CD14-positive monocyte (primary cell): ENCODE measurements around the gene BLM. TPM values are rescaled to one million over a fixed set of nuclear protein-coding genes. Genes with fewer than 3 reads are reported as not detected.

Experiments
- DNase-seq, 3 donors: peaks; one replicate each; pipeline ENCODE4 v3.0.0-alpha.2; 2011 to 2022
- H2AFZ ChIP-seq: 2 replicates; pipeline ENCODE4 v1.6.0; 2012; ENCODE audit warnings: mild to moderate bottlenecking, low read depth, low read length, inconsistent platforms; ENCODE audit not compliant: insufficient read depth, poor library complexity, severe bottlenecking
- H3K27ac ChIP-seq, 2 donors: 1 replicate in 1 of 2; 2 replicates in 1 of 2; pipeline ENCODE4 v1.5.1; 2012 to 2013; ENCODE audit warnings: low read length in 2 of 2, control low read depth in 1 of 2, inconsistent platforms in 1 of 2, low read depth in 1 of 2, mild to moderate bottlenecking in 1 of 2
- H3K27me3 ChIP-seq, 2 donors: one replicate each; pipeline versions ENCODE4 v1.6.0 to v1.6.1; 2011 to 2013; ENCODE audit warnings: low read length in 2 of 2; ENCODE audit not compliant: control insufficient read depth in 2 of 2, insufficient read depth in 2 of 2
- H3K36me3 ChIP-seq, 2 donors: replicated peaks in 1 of 2; 1 replicate in 1 of 2; 2 replicates in 1 of 2; pipeline versions ENCODE4 v1.5.1 to v1.6.1; 2012 to 2013; ENCODE audit warnings: low read length in 2 of 2, control low read depth in 1 of 2, inconsistent platforms in 1 of 2, mild to moderate bottlenecking in 1 of 2; ENCODE audit not compliant: insufficient read depth in 2 of 2, control insufficient read depth in 1 of 2
- H3K4me1 ChIP-seq, 2 donors: 1 replicate in 1 of 2; 2 replicates in 1 of 2; pipeline versions ENCODE4 v1.5.1 to v1.6.1; 2012 to 2013; ENCODE audit warnings: low read length in 2 of 2, control low read depth in 1 of 2, inconsistent platforms in 1 of 2, mild to moderate bottlenecking in 1 of 2, moderate library complexity in 1 of 2; ENCODE audit not compliant: insufficient read depth in 2 of 2, control insufficient read depth in 1 of 2
- H3K4me2 ChIP-seq: replicated peaks from 2 replicates; pipeline ENCODE3; 2012; ENCODE audit warnings: low read length, moderate library complexity, mild to moderate bottlenecking; ENCODE audit not compliant: poor library complexity, severe bottlenecking; ENCODE audit errors: extremely low read depth
- H3K4me3 ChIP-seq, 3 experiments: fragments of 200-600 bp in 1 of 3; sonication (generic) in 1 of 3; replicated peaks in 1 of 3; 1 replicate in 2 of 3; 2 replicates in 1 of 3; pipeline ENCODE4 v1.5.1; 2011 to 2013; ENCODE audit warnings: low read length in 3 of 3, mild to moderate bottlenecking in 3 of 3, control low read depth in 2 of 3, low read depth in 2 of 3, inconsistent platforms in 1 of 3, moderate library complexity in 1 of 3
- H3K79me2 ChIP-seq: 2 replicates; pipeline ENCODE4 v1.6.0; 2012; ENCODE audit warnings: mild to moderate bottlenecking, control low read depth, inconsistent platforms, low read length, moderate library complexity; ENCODE audit not compliant: insufficient read depth
- H3K9ac ChIP-seq: 2 replicates; pipeline ENCODE4 v1.6.0; 2017; ENCODE audit warnings: low read length, mild to moderate bottlenecking; ENCODE audit not compliant: insufficient read depth, poor library complexity, severe bottlenecking
- H3K9me3 ChIP-seq, 2 donors: replicated peaks in 1 of 2; 1 replicate in 1 of 2; 2 replicates in 1 of 2; pipeline versions ENCODE4 v1.5.1 to v1.6.1; 2012 to 2013; ENCODE audit warnings: low read length in 2 of 2, control low read depth in 1 of 2; ENCODE audit not compliant: control insufficient read depth in 1 of 2, insufficient read depth in 1 of 2
- H4K20me1 ChIP-seq: 2 replicates; pipeline ENCODE4 v1.6.0; 2012; ENCODE audit warnings: mild to moderate bottlenecking, low read length, control low read depth, moderate library complexity; ENCODE audit not compliant: insufficient read depth
- H3K27ac Mint-ChIP-seq, 7 donors: one replicate each; pipeline ENCODE4 v1.8.0; 2020; ENCODE audit warnings: mild to moderate bottlenecking in 7 of 7, mixed read lengths in 7 of 7, moderate library complexity in 6 of 7, inconsistent platforms in 2 of 7
- H3K27me3 Mint-ChIP-seq, 3 donors: one replicate each; pipeline ENCODE4 v1.8.0; 2021 to 2022; ENCODE audit warnings: low read depth in 3 of 3, mild to moderate bottlenecking in 3 of 3, mixed read lengths in 3 of 3, moderate library complexity in 3 of 3, inconsistent platforms in 1 of 3
- H3K36me3 Mint-ChIP-seq, 2 donors: one replicate each; pipeline ENCODE4 v1.8.0; 2020; ENCODE audit warnings: mixed read lengths in 2 of 2, inconsistent platforms in 1 of 2, mild to moderate bottlenecking in 1 of 2
- H3K4me1 Mint-ChIP-seq: one replicate; pipeline ENCODE4 v1.8.0; 2020; ENCODE audit warnings: mild to moderate bottlenecking, mixed read lengths
- H3K4me3 Mint-ChIP-seq, 2 donors: one replicate each; pipeline ENCODE4 v1.8.0; 2020; ENCODE audit warnings: mild to moderate bottlenecking in 2 of 2, mixed read lengths in 2 of 2, moderate library complexity in 1 of 2
- H3K9me3 Mint-ChIP-seq, 7 donors: one replicate each; pipeline ENCODE4 v1.8.0; 2020 to 2022; ENCODE audit warnings: mixed read lengths in 7 of 7, mild to moderate bottlenecking in 6 of 7, moderate library complexity in 6 of 7, inconsistent platforms in 2 of 7
- CTCF ChIP-seq: fragments of 200-600 bp; IDR thresholded peaks from one replicate; pipeline ENCODE4 v1.8.0; 2022; ENCODE audit warnings: antibody characterized with exemption, mild to moderate bottlenecking
- WGBS: methylation state at CpG from one replicate; pipeline ENCODE4 v1.1.5; 2013; ENCODE audit warnings: missing lambda C conversion rate; ENCODE audit not compliant: insufficient coverage; 5-methylcytosine and 5-hydroxymethylcytosine counted together
- intact Hi-C, 2 donors: fragments of 100-400 bp; cut with micrococcal nuclease; formaldehyde crosslinking; loops; one replicate each; pipeline versions ENCODE4 v1.15.0 to v1.15.1; 2023
- polyA plus RNA-seq, 3 donors: library from polyadenylated mRNA; depleted of rRNA in 1 of 3; unstranded in 2 of 3; stranded (reverse) in 1 of 3; fragments of 300-500 nt in 2 of 3; fragments of >200 nt in 1 of 3; fragmentation: Illumina TruSeq in 2 of 3; gene quantifications; 1 replicate in 2 of 3; 2 replicates in 1 of 3; pipeline ENCODE4 v1.2.3, GENCODE V29; 2012 to 2021

The BLM gene
- polyA plus RNA-seq, 3 donors: 0.69 to 2.3 (median 1.2) TPM

- WGBS: 94% methylated on average over 3 of the region's 9 CpGs
- no peak for TF ChIP-seq CTCF
- intact Hi-C loops: no loop called here
Measured at GRCh38 chr15:90681480-90681879, 35.7 kb upstream of the BLM start.

GRCh38 chr15:90683371-90683770 is 33.8 kb upstream of the BLM start:
- Mint-ChIP-seq H3K27me3 (peaks cover 0 to under 1% (median 0%) of the 10 kb centered on the region in 3 donors), H3K9me3 (no peaks in the 10 kb centered on the region), H3K27ac (no peak overlapping the region), H3K36me3 (no peaks in the 10 kb centered on the region), H3K4me3 (no peak overlapping the region), H3K4me1 (peaks cover 21% of the 10 kb centered on the region)
- Histone ChIP-seq H3K4me3 (no peak overlapping the region), H3K4me1 (peaks cover 17 to 20% of the 10 kb centered on the region in 2 donors), H4K20me1 (no peaks in the 10 kb centered on the region), H2AFZ (no peak overlapping the region), H3K4me2 (no peak overlapping the region), H3K27me3 (no peaks in the 10 kb centered on the region), H3K36me3 (no peaks in the 10 kb centered on the region), H3K9ac (no peak overlapping the region), H3K9me3 (no peaks in the 10 kb centered on the region), H3K27ac (no peak overlapping the region), H3K79me2 (no peaks in the 10 kb centered on the region)
- DNase-seq: no peak
- TF ChIP-seq CTCF: no peak
- WGBS: 99% methylated on average over 8 of the region's 10 CpGs
- intact Hi-C loops: no loop called here

More at GRCh38 chr15:90681480-90681879, 35.7 kb upstream of the BLM start:
- no peaks in the 10 kb centered on the region for H3K9me3 Mint-ChIP-seq
- Histone ChIP-seq H3K27ac (no peak overlapping the region), H3K27me3 (no peaks in the 10 kb centered on the region), H3K9me3 (no peaks in the 10 kb centered on the region), H3K79me2 (no peaks in the 10 kb centered on the region), H4K20me1 (no peaks in the 10 kb centered on the region), H3K4me2 (no peak overlapping the region), H3K4me3 (no peak overlapping the region), H2AFZ (no peak overlapping the region), H3K36me3 (no peaks in the 10 kb centered on the region), H3K9ac (no peak overlapping the region), H3K4me1 (peaks cover 11 to 12% of the 10 kb centered on the region in 2 donors)
- H3K27me3 Mint-ChIP-seq: peaks cover 0 to 1% (median 0%) of the 10 kb centered on the region in 3 donors
- peak overlapping the region in 1 of 7 donors; percentile 42 for H3K27ac Mint-ChIP-seq
- DNase-seq: no peak
- peaks cover 16% of the 10 kb centered on the region for H3K4me1 Mint-ChIP-seq
- H3K36me3 Mint-ChIP-seq: no peaks in the 10 kb centered on the region
- no peak overlapping the region for H3K4me3 Mint-ChIP-seq
